Measurements from ENCODE around the gene TSHR. TPM values are rescaled to one million over a fixed set of nuclear protein-coding genes. Genes with fewer than 3 reads are reported as not detected.

TSHR gene
- total RNA-seq, 1 donor from 2014 or later, result 2.9 TPM

DNA sequence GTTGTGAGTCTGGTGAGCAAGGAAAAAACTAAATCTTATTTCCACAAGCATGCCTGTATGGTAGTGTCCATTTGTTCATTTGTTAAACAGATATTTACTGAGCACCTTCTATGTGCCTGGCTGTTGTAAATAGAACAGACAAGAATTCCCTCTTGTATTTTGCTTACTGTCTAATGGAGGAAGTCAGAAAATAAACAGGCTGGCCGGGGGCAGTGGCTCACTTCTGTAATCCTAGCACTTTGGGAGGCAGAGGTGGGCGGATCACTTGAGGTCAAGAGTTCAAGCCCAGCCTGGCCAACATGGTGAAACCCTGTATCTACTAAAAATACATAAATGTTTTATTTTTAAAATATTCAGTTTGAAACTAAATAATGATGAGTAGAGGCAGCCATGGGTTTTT is 186.0 kb downstream of the TSHR start:
- no peak for DNase-seq

DNA sequence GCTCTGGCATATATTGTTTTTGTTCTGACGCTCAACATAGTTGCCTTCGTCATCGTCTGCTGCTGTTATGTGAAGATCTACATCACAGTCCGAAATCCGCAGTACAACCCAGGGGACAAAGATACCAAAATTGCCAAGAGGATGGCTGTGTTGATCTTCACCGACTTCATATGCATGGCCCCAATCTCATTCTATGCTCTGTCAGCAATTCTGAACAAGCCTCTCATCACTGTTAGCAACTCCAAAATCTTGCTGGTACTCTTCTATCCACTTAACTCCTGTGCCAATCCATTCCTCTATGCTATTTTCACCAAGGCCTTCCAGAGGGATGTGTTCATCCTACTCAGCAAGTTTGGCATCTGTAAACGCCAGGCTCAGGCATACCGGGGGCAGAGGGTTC is 188.4 kb downstream of the TSHR start:
- no peak for DNase-seq

DNA sequence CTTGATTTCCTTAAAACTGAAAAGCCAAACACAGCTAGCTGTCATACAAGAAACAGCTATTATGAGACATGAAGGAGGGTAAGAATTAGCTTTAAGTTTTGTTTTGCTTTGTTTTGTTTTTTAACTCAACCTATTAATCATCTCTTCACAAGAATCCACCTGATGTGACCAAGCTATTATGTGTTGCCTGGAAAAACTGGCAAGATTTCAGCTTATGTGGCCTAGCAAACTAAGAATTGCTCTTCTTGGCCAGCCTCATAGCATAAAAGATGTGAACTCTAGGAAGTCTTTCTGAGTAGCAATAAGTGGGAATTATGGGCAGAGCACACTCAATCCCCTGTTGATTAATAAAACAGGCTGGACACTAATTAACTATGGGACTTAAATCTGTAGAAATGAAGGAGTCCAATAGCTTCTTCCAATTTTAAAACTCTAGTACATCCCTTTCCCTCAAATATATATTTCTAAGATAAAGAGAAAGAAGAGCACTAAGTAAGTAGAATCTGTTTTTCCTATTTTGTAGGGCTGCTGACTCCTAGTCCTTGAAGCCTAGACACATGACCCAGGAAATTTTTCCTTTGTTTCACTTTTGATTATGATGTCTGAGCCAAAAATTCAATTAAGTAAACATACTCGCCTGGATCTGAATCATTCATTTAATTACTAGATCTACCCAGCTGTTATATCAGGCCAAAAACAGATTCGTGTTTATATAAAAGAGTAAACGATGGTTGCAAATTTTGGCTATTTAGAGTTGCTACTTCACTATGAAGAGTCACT is 189.6 kb downstream of the TSHR start:
- DNase-seq, result no peak

DNA sequence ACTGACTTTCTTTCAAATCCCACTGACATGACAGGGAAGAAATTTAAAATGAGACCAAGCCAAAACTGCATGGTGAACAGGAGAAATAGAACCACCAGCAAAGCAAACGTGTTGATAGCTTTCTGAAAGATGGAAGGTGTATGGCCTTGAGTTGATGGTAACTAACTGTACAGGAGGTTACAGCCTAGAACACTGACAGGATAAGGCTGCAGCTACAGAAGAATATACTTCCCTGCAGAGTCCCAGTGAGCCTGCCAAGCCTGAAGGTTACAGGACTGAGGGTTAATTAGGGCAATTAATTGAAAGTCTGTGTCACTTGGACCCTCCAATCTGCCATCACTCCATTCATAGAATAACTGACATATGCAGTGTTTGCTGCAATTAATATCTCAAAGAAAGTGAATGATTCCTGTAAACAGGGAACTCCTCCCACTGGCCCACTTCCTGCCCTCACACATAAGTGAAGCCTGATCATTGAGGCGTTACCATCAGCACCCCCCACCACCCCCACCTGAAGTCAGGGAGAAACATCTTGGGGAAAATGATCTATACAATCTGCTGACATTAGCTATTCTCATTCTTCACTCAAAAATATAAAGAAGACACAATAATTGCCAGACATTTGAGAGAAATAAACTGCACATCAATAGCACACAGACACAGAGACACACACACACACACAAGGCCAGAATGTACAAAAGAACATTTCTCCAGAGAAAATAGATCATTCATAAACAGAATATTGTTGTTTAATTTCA is 191.9 kb downstream of the TSHR start:
- no peak for DNase-seq

DNA sequence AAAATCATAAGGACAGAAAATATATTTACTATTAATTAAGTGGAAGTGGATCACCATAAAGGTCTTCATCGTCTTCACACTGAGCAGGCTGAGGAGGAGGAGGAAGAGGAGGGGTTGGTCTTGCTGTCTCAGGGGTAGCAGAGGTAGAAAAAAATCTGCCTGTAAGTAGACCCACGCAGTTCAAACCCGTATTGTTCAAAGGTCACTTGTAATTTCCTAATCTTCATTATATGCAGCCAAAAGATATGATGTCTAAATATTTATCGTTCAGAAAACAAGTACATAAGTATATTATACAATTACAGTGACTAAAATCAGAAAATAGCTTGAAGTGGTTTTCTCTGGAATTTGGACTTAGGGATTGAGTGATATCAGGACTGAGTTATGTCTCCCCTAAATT is 193.2 kb downstream of the TSHR start:
- DNase-seq, result no peak

DNA sequence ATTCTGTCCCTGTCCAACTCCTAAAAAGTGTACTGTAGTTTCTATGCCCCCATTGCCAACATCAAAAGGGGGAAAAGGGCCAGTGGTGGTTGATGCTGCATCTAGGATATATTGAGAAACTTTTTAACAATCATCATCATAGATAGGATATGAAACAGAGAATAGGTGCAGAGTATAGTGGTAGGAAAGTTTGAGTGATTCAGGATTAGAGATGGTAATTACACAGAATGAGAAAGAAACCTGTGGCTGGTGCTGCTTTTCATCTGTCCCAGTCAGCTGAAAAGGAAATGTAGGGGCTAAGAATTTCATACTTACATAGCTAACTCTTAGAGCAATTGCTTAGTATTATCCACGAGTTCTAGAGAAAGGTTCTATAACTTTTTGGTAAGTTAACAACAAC is 197.8 kb downstream of the TSHR start:
- no peak for DNase-seq

DNA sequence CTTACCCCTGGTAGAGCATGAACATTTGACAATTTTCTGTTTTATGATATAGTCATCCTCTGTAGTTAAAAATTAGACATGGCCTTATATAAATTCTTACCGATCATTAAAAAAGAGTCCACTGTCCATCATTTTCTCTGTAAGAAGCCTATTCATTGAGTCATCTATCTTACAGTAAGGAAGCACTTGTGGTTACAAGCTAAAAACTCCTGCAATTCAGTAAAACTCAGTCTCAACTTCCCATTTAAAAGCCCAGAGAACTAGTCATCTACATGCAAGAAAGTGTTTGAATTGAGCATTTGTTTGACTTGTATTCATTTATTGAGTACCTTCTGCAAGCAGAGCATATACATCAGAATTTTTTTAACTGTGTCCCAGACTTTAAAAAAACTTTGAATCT is 202.0 kb downstream of the TSHR start:
- DNase-seq, result no peak

DNA sequence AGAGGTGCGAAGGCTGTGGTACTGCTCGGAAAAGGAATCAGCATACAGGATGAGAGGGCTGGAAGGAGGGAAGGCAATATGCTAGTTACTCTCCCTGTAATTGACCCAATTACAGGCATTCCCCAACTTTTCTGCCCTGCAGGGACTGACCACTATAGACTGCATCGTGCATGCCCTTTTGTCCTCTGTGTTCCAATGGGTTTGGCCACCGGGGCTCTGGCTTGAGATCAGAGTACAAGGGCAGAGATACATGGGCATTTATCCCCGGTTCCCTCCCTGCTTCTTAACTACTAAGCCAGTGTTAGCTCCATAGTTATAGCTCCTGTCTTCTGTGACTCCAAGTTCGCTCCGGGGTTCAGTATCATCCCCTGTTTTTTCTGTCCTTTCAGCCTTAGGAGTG is 205.7 kb downstream of the TSHR start:
- DNase-seq, result no peak

DNA sequence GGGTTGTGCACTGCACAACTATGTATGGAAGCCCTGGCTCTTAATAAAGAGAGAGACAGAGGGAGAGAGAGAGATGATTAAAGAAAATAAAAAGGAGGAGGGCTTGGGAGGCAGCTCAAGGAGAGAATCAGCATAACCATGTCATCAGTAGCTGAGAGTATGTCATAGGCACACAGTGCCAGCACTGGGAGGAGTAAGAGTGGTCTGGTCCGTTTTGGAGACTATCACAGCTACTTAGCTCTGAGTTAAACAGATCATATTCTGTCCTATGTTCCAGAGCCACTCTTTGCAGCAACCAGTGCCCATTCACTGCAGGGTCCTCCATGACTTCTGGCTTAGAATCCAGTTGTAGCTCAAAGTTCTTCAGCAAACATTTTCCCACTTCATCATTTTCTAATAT is 206.3 kb downstream of the TSHR start:
- DNase-seq, result no peak

DNA sequence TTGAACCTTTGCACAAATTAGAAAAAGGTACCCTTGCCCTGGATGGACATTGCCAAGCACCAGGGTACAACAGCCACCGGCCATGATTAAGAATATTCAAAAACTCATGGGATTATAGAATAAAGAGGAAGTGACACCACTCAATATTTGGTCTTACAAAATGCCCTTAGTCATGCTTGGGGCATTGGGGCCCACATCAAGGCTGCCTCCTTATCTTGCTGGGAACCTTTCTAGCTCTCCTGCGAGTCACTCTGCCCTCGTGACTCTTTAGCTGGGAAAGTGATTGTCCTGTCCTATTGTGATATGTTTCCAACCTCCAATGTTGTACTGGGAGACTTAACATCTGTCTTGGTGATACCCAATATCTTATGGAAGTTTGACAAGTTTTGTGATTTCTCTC is 207.5 kb downstream of the TSHR start:
- no peak for DNase-seq

DNA sequence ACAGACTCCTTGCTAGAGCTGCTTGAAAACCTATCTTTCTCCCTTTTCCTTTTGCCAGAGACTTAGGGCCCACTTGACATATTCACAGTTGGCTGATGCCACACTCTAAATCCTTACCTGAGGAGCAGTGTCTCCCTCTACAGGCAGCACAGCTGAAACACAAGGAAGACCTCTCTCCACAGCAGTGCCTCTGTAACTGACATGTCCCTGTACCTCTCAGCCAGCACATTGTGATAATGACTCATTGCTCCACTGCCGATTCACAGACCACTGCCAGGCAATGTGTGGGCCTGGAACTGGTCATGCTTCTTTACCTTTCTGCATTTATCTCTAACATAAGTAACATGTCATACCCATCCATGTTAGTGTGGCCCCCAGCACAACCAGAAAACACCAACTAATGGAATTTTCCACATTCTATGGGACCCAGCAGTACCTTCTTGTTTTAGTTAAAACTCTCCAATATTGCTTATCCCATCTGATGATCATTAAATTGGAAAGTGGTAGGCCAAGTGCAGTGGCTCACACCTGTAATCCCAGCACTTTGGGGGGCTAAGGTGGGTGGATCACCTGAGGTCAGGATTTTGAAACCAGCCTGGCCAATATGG is 208.8 kb downstream of the TSHR start:
- no peak for DNase-seq

DNA sequence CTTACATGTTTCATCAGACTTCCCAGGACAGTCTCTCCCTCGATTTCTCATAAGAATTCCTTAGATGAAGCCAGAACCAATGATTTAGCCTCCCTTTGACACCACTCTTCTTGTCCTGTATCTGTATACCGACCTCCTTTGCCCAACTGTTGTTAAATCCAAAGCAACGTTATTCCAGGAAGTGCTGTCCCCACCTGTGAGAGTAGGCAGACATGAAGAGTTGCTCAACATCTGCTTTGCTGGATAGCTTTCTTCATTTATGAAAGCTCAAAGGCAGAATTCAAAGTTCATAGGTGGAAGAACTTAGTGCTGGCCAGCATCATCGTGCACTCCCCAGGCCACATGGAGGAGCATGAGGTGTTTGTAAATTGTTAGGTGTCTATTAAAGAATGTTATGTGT is 209.8 kb downstream of the TSHR start:
- no peak for DNase-seq

DNA sequence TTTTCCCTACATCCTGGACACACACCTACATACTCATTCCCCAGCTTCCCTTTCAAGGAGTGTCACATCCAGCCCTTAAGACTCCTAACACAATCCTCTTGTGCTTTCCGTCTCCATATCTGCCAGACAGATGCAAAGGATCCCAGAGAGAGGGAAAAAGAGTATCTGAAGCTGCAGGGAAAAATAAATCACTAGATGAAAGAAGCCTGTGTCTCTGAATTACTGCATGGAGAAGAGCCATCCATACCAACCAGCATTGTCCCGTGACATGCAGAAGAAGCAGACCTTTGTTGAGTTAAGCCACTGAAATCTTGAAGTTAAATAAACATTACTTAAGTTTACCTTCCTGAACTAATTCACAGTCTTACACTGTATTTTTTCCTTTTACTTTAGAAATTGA is 210.7 kb downstream of the TSHR start:
- DNase-seq, result no peak

DNA sequence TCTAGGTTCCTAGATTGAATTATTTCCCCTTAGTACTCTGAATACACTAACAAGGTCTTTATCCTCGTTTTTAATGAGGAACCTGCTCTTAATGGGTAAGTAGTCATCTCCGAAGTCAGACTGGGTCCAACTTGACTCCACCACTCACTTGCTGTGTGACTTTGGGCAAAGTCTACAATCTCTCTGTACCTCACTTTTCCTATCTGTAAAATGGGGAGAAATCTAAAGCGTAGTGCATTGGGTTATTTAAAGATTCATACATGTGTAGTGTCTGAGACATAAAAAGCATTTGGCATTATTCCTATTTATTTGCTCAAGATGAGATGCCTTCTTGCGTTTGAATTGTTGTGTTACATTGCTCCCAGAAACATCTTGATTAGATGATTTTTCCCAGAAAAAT is 213.8 kb downstream of the TSHR start:
- DNase-seq, result peak; percentile 77

DNA sequence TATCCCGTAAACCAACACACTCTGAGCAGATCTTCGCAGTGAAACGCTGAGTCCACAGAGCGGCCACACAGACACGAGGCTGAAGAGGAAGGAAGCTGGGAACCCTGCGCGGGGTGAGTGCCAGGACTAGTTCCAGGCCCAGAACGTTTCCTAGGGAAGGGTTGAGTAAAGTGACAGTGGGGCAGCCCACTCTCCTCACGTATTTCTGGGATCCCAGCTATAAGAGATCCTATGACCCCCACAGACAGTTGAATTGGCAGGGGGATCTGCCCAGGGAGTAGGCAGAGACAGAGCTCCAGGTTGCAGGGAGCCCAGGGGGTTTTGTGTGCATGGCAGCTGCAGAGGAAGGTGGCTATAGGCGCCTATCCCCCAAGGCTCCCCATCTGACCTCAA is 214.3 kb downstream of the TSHR start:
- peak; percentile 77 for DNase-seq

DNA sequence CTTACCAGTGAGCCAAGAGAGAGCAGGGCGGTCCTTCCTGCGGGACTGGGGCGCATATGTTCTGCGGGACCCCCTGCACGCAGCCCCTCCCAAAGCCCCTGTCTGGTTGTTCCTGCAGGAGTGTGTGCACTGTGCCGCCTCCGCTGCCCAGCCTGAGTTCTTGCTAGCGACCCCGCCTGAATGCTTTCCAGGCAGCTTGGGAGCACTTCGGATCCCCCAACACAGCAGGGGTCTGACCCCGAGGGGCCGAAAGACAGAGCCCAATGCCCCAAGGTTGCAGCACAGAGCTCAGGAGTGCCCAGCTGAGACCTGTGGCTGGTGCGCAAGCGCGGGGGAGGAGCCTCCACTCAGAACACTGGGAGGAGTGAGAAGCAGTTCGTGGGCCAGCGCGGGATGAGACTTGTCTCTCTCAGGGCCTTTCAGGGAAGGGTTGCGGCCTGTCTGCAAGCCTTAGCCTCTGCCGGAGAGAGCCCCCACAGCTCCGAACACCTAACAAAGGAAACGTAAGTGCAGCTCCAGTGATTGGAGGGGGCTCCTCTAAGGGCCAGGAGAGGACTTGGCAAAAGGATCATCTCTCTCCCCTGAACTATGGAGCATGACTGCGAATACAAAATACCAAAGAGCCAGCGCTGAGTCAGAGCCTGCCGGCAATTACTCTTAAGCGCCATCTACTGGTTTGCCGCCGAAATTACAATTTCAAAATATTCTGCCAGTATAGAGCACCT is 214.8 kb downstream of the TSHR start:
- peak; percentile 97 for DNase-seq

DNA sequence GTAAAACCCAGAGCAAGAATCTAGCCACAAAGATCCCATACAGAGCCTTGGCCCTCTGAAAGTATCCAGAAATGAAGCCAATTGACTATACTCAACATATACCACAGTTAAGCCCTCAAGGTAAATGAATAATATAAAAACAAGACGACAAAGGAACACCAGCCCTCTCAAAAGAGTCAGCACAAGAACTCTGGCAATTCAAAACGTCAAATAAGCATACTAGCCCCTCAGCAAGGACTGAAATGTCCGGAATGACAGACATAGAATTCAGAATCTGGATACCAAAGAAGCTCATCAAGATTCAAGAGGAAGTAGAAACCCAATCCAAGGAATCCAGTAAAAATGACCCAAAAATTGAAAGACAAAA is 215.4 kb downstream of the TSHR start:
- no peak for DNase-seq

DNA sequence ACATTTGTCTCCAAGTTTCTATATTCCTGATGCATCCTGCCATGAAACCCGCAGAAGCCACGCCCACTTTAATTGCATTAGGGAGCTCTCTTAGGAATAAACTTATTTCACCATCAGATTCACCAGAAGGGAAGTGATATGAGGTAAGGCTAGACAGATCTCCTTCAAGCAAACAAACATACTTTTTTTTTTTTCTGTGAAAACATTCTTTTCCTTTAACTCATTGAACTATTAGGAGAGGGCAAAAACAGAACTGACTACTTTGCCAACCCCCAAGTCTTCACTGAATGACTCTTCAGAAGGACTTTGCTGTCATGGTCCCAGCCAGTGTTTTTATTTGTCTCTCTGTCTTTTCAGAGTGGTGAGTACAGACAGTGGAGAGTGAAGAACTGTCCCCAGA is 216.9 kb downstream of the TSHR start:
- no peak for DNase-seq

DNA sequence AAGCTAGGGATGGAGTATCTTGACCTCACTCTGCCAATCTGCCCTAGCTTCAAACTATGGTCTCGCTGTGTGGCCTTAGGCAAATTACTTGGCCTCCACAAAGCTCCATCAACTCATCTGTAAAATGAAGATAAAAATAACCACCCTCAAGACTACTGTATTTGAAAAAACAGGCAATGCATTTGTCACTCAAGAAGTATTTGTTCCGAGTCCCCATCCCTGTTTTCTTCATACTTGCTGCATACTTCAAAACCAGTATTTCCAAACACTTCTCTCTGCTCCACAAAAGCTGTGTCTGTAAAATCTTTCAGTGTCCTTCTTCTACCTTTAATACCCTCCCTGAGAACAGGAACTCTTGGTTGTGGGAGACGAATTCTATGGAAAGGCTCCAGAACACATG is 217.5 kb downstream of the TSHR start:
- no peak for DNase-seq

DNA sequence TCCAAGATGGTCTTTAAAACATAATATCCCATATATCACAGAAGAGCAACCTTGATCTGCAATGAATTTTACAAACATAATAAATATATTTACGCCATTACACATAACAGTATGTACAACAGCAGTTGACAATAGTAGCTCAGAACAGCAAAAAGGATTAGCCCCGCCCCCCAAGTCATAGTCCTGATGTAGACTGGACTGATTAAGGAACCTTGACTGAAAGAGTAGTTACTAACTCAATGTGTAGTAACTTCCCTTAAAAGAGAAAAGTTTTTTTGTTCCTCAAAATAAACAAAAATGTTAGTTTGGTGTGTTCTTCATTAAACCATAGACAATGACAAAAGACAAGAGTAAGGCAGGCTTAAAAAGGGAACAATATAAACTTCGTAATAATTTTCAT is 220.8 kb downstream of the TSHR start:
- DNase-seq, result no peak

DNA sequence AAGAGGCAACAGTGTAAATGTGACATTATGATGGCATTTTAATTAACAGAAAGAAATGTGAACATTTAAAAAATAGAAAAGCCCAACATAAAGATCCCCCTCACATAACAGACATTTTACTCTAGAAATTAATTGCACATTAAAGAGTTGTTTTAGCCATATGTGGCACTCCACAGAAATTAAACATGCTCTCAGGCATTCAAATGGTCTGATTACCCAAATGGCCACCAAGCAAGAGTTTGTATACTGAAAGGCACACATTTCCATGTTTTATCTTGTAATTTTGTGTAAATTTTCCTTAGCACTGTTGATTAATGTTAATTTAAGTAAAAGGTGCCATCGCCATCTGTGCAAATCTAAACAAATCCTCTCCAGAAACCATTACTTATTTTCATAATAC is 221.8 kb downstream of the TSHR start:
- DNase-seq, result no peak

DNA sequence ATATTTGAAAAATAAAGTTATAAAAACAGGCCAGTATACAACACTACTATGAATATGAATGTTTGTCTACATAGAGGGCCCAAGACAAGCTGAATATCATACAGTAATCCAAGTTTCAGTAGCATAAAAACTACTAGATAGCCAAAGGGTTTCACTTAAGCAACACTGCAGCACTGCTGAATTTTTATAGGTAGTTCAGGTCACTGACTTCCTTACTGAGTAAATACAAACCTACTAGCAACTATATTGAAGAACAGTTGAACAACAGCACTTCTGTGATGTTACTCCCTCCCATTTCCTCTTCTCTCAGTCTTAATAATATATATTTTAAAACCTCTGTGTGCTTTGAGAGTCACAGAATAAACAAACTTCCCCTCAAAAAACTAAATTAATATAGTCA is 222.6 kb downstream of the TSHR start:
- no peak for DNase-seq

DNA sequence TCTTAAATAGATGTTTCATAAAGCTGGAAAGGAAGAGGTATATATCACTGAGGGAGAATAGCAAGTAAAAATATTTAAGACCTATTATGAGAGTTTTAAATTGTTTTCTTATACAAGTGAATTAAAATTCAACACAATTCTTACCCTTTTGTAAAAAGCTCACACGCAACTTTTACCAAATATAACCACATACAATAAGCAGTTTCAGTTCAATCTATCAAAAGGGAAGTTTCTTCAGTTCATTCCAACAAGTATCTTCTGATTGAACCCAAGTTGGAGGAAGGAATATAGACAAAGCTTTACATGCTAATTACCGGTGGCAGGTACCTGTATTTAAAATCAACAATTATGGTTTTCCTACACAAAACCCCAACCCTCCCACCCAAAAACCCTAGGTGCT is 224.2 kb downstream of the TSHR start:
- no peak for DNase-seq

All from skin of body (tissue), 2 donors.